WI38 (cell line): Measurements from ENCODE around the gene UBE2E1.

Source experiments
- H3K4me3 ChIP-seq: 2 replicates; pipeline ENCODE4 v1.5.1; 2011; ENCODE audit warnings: low read depth, mild to moderate bottlenecking, control low read depth, low read length
- TF ChIP-seq, protein P1 (sequence below): IDR thresholded peaks from 2 replicates; pipeline ENCODE4 v1.5.1; 2012; ENCODE audit warnings: low read depth, mild to moderate bottlenecking, control low read depth, low read length

The UBE2E1 gene

DNA sequence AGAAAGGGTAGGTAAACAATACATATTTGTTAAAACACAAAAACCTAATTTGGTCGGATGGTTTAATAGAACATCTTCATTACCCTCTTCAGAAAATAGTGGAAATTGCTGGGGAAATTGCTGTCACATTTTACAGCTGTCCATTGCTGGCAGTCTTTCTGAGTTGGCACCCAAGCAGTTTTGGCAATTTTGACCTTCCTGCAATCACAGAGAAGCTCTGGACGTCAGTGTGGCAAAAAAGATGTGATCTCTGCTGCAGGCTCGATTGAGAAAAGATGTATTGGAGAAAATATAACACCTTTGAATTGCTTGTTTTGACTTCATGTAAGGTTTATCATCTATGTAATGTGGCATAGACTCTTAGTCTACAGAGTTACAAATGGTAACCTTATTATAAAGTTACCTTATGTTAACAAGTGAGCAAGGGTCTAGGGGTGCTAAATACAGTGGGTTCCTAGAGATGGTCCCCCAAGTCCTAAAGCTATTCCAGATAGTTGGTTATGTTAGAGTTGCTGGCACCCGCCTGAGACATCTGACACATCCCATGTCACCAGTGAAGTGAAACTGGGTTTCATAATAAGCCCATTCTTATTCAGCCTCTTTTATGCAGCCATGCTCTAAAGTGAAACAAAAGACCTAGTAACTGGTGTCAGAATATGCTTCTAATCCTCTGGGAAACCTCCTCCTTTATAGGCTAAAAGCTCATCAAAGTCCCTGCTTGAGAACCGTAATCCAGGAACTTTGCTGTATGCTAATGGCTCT, 14.0 kb downstream of the UBE2E1 start:
- no peak overlapping the region for H3K4me3 ChIP-seq
- TF ChIP-seq, protein P1, sequence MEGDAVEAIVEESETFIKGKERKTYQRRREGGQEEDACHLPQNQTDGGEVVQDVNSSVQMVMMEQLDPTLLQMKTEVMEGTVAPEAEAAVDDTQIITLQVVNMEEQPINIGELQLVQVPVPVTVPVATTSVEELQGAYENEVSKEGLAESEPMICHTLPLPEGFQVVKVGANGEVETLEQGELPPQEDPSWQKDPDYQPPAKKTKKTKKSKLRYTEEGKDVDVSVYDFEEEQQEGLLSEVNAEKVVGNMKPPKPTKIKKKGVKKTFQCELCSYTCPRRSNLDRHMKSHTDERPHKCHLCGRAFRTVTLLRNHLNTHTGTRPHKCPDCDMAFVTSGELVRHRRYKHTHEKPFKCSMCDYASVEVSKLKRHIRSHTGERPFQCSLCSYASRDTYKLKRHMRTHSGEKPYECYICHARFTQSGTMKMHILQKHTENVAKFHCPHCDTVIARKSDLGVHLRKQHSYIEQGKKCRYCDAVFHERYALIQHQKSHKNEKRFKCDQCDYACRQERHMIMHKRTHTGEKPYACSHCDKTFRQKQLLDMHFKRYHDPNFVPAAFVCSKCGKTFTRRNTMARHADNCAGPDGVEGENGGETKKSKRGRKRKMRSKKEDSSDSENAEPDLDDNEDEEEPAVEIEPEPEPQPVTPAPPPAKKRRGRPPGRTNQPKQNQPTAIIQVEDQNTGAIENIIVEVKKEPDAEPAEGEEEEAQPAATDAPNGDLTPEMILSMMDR: no peak

DNA sequence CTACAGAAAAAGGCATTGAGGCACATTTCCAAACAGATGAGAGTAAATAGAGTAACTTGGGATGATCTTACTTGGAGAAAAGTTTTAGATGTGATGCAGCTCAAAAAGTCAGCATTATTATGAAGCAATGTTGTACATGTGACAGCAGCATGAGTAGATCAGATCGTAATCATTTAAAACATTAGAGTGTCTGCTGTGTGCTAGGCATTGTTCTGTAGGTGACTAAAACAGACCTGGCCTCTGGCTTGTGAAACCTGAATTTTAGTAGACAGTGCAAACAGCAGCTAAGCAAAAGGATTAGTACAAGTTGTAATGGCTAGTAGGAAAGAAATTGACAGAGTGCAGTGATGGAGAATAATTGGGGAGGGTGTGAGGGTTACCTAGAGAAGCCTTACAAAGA, 15.1 kb downstream of the UBE2E1 start:
- TF ChIP-seq, protein P1: no peak
- no peak overlapping the region for H3K4me3 ChIP-seq

DNA sequence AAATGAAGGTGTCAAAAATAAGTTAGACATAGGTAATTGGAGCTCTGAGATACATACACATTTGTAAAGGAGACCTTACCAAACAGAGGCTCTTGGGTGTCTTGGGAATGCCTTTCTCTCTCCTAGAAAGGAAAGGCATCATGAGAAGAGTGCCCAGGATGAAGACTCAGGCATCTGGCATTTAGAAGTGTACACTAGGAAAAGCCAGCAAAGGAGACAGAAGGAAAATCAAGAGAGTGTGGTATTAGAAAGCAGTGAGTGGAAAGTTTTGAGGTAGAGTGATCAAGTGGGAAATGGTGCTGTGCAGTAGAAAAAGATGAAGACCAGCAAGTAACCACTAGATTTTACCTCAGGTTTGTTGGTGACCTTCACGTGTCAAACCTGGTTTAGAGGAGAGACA, 16.1 kb downstream of the UBE2E1 start:
- TF ChIP-seq, protein P1: no peak

DNA sequence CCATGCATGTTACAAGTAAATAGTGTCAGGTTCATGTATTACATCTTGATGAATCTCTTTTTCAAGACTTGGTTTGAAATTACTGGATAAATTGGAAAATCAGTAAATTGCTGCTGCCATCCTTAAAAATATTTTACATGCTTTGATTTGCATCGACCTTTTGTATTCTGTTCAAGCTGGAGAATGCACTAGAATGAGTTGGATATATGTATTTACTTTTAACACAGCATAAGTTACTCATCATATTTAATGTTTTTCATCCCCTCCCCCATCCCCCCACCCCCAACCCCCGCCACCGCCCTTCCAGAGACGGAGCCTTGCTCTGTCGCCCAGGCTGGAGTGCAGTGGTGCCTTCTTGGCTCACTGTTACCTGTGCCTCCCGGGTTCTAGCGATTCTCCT, 16.8 kb downstream of the UBE2E1 start:
- TF ChIP-seq, protein P1: no peak
- no peak overlapping the region for H3K4me3 ChIP-seq

More for the DNA sequence above, 16.1 kb downstream of the UBE2E1 start:
- no peak overlapping the region for H3K4me3 ChIP-seq

DNA sequence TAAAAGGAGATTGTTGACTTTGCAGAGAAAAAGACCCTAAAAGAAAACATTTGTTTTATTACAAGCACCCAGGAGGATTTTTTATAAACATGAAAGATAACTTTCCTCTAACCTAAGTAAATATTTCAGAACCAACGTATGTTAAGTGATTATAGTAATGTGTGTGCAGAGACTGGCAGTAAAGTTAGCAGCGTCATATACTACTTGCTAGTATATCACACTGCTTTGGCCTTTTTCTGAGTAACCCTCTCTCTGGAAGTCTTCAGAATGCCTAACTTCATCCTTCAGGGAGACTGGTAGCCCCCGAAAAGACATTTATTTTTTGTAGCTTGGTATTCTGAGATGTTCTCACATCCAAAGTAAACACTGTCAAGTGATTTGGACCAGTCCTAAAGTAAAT, 17.9 kb downstream of the UBE2E1 start:
- H3K4me3 ChIP-seq: no peak overlapping the region
- TF ChIP-seq, protein P1: no peak

DNA sequence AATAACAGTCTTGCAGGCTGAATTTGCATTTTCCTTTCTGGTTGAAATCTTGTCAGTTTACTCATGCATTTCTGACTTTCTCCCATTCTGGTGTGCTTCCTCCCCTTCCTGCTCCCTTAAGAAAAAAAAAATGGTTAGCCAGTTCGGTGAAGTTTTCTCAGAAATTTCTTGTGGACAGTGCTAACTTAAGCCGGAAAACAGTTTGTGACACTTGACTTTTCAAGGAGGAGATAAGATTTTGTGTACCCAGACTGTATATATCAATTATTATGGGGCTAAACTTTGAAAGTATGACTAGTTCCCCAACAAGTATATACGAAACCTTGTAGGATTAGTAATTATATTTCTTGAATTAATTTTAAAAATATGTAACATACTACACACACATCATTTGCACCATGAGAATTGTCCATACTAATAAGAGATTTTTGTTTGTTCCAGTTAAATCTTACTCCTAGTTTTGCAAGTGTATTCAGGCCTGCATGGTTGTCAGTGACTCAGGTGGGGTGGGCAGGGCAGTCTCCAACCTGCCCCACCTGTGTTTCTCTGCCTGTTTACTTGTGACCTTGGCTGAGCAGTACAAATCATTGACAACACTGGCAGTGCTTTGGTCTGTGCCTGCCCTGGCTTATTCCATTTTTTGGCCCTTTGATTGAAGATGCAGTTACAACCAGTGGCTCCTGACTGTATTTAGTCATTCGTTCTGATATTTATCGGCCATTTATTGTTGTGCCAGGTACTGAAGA, 19.1 kb downstream of the UBE2E1 start:
- TF ChIP-seq, protein P1: no peak
- H3K4me3 ChIP-seq: no peak overlapping the region

DNA sequence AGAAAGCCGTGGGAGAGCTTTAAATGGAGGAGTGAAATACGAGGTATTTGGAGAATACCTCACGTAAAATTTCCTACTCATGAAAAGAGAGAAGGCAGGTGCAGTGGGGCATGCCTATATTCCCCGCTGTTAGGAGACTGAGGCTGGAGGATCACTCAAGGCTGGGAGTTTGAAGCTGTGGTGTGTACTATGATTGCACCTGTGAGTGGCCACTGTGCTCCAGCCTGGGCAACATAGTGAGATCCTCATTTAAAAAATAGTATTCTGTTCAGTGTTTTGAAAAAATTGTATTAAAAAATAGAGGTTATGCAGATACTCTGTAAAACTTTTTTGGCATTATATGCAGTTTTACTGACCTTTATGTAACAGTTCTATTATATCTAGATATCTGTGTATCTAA, 20.0 kb downstream of the UBE2E1 start:
- H3K4me3 ChIP-seq: no peak overlapping the region
- TF ChIP-seq, protein P1: no peak
